ENCODE results near the gene ADAMTS18.
"Not testable (repeated sequence)": the region's sequence is repeated elsewhere in the genome, so short reads cannot be mapped to it uniquely, and the experiment has no call there.

Gene ADAMTS18

GRCh38 chr16:77285676-77286075 is 149.2 kb downstream of the ADAMTS18 start:
- H3K4me1 ChIP-seq (ENCODE audit: control insufficient read depth, insufficient read depth, low read length): peaks cover 7% of the 10 kb centered on the region; the same call in 1 of the 2 replicates
- no peak overlapping the region for H3K27ac ChIP-seq (ENCODE audit: low read depth, low read length)
- no peaks in the 10 kb centered on the region for H3K27me3 ChIP-seq (ENCODE audit: control insufficient read depth, insufficient read depth, low read length)
- H3K9ac ChIP-seq (ENCODE audit: low read length): no peak overlapping the region
- H3K4me3 ChIP-seq (ENCODE audit: low read depth, low read length): no peak overlapping the region
- H3K9me3 ChIP-seq (ENCODE audit: control insufficient read depth, insufficient read depth, low read depth, low read length): no peaks in the 10 kb centered on the region
- no peaks in the 10 kb centered on the region for H3K36me3 ChIP-seq (ENCODE audit: control insufficient read depth, insufficient read depth, low read length)

- Histone ChIP-seq H3K9me3 (ENCODE audit: control insufficient read depth, insufficient read depth, low read depth, low read length) (no peaks in the 10 kb centered on the region), H3K27me3 (ENCODE audit: control insufficient read depth, insufficient read depth, low read length) (no peaks in the 10 kb centered on the region), H3K36me3 (ENCODE audit: control insufficient read depth, insufficient read depth, low read length) (no peaks in the 10 kb centered on the region), H3K4me3 (ENCODE audit: low read depth, low read length) (no peak overlapping the region), H3K4me1 (ENCODE audit: control insufficient read depth, insufficient read depth, low read length) (no peaks in the 10 kb centered on the region), H3K27ac (ENCODE audit: low read depth, low read length) (no peak overlapping the region), H3K9ac (ENCODE audit: low read length) (no peak overlapping the region)
Observed at GRCh38 chr16:77282345-77282744, 152.5 kb downstream of the ADAMTS18 start.

GRCh38 chr16:77279316-77279715 is 155.5 kb downstream of the ADAMTS18 start:
- not testable (repeated sequence) for H3K4me3 ChIP-seq (ENCODE audit: low read depth, low read length); H3K27me3 ChIP-seq (ENCODE audit: control insufficient read depth, insufficient read depth, low read length); H3K36me3 ChIP-seq (ENCODE audit: control insufficient read depth, insufficient read depth, low read length); H3K4me1 ChIP-seq (ENCODE audit: control insufficient read depth, insufficient read depth, low read length); H3K9me3 ChIP-seq (ENCODE audit: control insufficient read depth, insufficient read depth, low read depth, low read length); H3K27ac ChIP-seq (ENCODE audit: low read depth, low read length); H3K9ac ChIP-seq (ENCODE audit: low read length)

- Histone ChIP-seq H3K4me1 (ENCODE audit: control insufficient read depth, insufficient read depth, low read length) (no peaks in the 10 kb centered on the region), H3K27ac (ENCODE audit: low read depth, low read length) (no peak overlapping the region), H3K9me3 (ENCODE audit: control insufficient read depth, insufficient read depth, low read depth, low read length) (no peaks in the 10 kb centered on the region), H3K4me3 (ENCODE audit: low read depth, low read length) (no peak overlapping the region), H3K27me3 (ENCODE audit: control insufficient read depth, insufficient read depth, low read length) (no peaks in the 10 kb centered on the region), H3K36me3 (ENCODE audit: control insufficient read depth, insufficient read depth, low read length) (no peaks in the 10 kb centered on the region), H3K9ac (ENCODE audit: low read length) (no peak overlapping the region)
Observed at GRCh38 chr16:77277571-77277970, 157.3 kb downstream of the ADAMTS18 start.

GRCh38 chr16:77277141-77277540 is 157.7 kb downstream of the ADAMTS18 start:
- Histone ChIP-seq H3K9me3 (ENCODE audit: control insufficient read depth, insufficient read depth, low read depth, low read length) (no peaks in the 10 kb centered on the region), H3K36me3 (ENCODE audit: control insufficient read depth, insufficient read depth, low read length) (no peaks in the 10 kb centered on the region), H3K9ac (ENCODE audit: low read length) (no peak overlapping the region), H3K4me3 (ENCODE audit: low read depth, low read length) (no peak overlapping the region), H3K27ac (ENCODE audit: low read depth, low read length) (no peak overlapping the region), H3K4me1 (ENCODE audit: control insufficient read depth, insufficient read depth, low read length) (no peaks in the 10 kb centered on the region), H3K27me3 (ENCODE audit: control insufficient read depth, insufficient read depth, low read length) (no peaks in the 10 kb centered on the region)

GRCh38 chr16:77276661-77277060 is 158.2 kb downstream of the ADAMTS18 start:
- Histone ChIP-seq H3K36me3 (ENCODE audit: control insufficient read depth, insufficient read depth, low read length) (no peaks in the 10 kb centered on the region), H3K27me3 (ENCODE audit: control insufficient read depth, insufficient read depth, low read length) (no peaks in the 10 kb centered on the region), H3K9ac (ENCODE audit: low read length) (no peak overlapping the region), H3K4me1 (ENCODE audit: control insufficient read depth, insufficient read depth, low read length) (no peaks in the 10 kb centered on the region), H3K27ac (ENCODE audit: low read depth, low read length) (no peak overlapping the region), H3K4me3 (ENCODE audit: low read depth, low read length) (no peak overlapping the region), H3K9me3 (ENCODE audit: control insufficient read depth, insufficient read depth, low read depth, low read length) (no peaks in the 10 kb centered on the region)

GRCh38 chr16:77275303-77275702 is 159.5 kb downstream of the ADAMTS18 start:
- H3K9ac ChIP-seq (ENCODE audit: low read length); H3K27ac ChIP-seq (ENCODE audit: low read depth, low read length); H3K4me1 ChIP-seq (ENCODE audit: control insufficient read depth, insufficient read depth, low read length); H3K4me3 ChIP-seq (ENCODE audit: low read depth, low read length); H3K36me3 ChIP-seq (ENCODE audit: control insufficient read depth, insufficient read depth, low read length); H3K27me3 ChIP-seq (ENCODE audit: control insufficient read depth, insufficient read depth, low read length); H3K9me3 ChIP-seq (ENCODE audit: control insufficient read depth, insufficient read depth, low read depth, low read length): not testable (repeated sequence)

- H3K36me3 ChIP-seq (ENCODE audit: control insufficient read depth, insufficient read depth, low read length): no peaks in the 10 kb centered on the region
- no peak overlapping the region for H3K4me3 ChIP-seq (ENCODE audit: low read depth, low read length)
- no peaks in the 10 kb centered on the region for H3K4me1 ChIP-seq (ENCODE audit: control insufficient read depth, insufficient read depth, low read length)
- H3K27ac ChIP-seq (ENCODE audit: low read depth, low read length): no peak overlapping the region
- H3K27me3 ChIP-seq (ENCODE audit: control insufficient read depth, insufficient read depth, low read length): no peaks in the 10 kb centered on the region
- no peak overlapping the region for H3K9ac ChIP-seq (ENCODE audit: low read length)
- no peaks in the 10 kb centered on the region for H3K9me3 ChIP-seq (ENCODE audit: control insufficient read depth, insufficient read depth, low read depth, low read length)
Observed at GRCh38 chr16:77273815-77274214, 161.0 kb downstream of the ADAMTS18 start.

GRCh38 chr16:77271532-77272426 is 163.1 kb downstream of the ADAMTS18 start:
- Histone ChIP-seq H3K9ac (ENCODE audit: low read length) (no peak overlapping the region), H3K27me3 (ENCODE audit: control insufficient read depth, insufficient read depth, low read length) (no peaks in the 10 kb centered on the region), H3K9me3 (ENCODE audit: control insufficient read depth, insufficient read depth, low read depth, low read length) (no peaks in the 10 kb centered on the region), H3K4me3 (ENCODE audit: low read depth, low read length) (no peak overlapping the region), H3K4me1 (ENCODE audit: control insufficient read depth, insufficient read depth, low read length) (no peaks in the 10 kb centered on the region), H3K27ac (ENCODE audit: low read depth, low read length) (no peak overlapping the region), H3K36me3 (ENCODE audit: control insufficient read depth, insufficient read depth, low read length) (no peaks in the 10 kb centered on the region)

- not testable (repeated sequence) for H3K9me3 ChIP-seq (ENCODE audit: control insufficient read depth, insufficient read depth, low read depth, low read length); H3K4me1 ChIP-seq (ENCODE audit: control insufficient read depth, insufficient read depth, low read length); H3K4me3 ChIP-seq (ENCODE audit: low read depth, low read length); H3K27me3 ChIP-seq (ENCODE audit: control insufficient read depth, insufficient read depth, low read length); H3K36me3 ChIP-seq (ENCODE audit: control insufficient read depth, insufficient read depth, low read length); H3K9ac ChIP-seq (ENCODE audit: low read length); H3K27ac ChIP-seq (ENCODE audit: low read depth, low read length)
Observed at GRCh38 chr16:77266185-77266584, 168.6 kb downstream of the ADAMTS18 start.

- Histone ChIP-seq H3K4me1 (ENCODE audit: control insufficient read depth, insufficient read depth, low read length) (no peaks in the 10 kb centered on the region), H3K9me3 (ENCODE audit: control insufficient read depth, insufficient read depth, low read depth, low read length) (no peaks in the 10 kb centered on the region), H3K4me3 (ENCODE audit: low read depth, low read length) (no peak overlapping the region), H3K36me3 (ENCODE audit: control insufficient read depth, insufficient read depth, low read length) (no peaks in the 10 kb centered on the region), H3K27me3 (ENCODE audit: control insufficient read depth, insufficient read depth, low read length) (no peaks in the 10 kb centered on the region), H3K9ac (ENCODE audit: low read length) (no peak overlapping the region), H3K27ac (ENCODE audit: low read depth, low read length) (no peak overlapping the region)
Observed at GRCh38 chr16:77262971-77263370, 171.9 kb downstream of the ADAMTS18 start.

All from HUES6 (cell line).